HG02970 (cell line): Measurements from ENCODE around the gene COL6A2.

Source experiments
- ATAC-seq: cut with Tn5 transposase; IDR thresholded peaks from one replicate; pipeline ENCODE4 v1.9.1; 2021; ENCODE audit warnings: mild to moderate bottlenecking, moderate library complexity, moderate number of reproducible peaks; ENCODE audit not compliant: unreplicated experiment, low FRiP score

COL6A2 gene

DNA sequence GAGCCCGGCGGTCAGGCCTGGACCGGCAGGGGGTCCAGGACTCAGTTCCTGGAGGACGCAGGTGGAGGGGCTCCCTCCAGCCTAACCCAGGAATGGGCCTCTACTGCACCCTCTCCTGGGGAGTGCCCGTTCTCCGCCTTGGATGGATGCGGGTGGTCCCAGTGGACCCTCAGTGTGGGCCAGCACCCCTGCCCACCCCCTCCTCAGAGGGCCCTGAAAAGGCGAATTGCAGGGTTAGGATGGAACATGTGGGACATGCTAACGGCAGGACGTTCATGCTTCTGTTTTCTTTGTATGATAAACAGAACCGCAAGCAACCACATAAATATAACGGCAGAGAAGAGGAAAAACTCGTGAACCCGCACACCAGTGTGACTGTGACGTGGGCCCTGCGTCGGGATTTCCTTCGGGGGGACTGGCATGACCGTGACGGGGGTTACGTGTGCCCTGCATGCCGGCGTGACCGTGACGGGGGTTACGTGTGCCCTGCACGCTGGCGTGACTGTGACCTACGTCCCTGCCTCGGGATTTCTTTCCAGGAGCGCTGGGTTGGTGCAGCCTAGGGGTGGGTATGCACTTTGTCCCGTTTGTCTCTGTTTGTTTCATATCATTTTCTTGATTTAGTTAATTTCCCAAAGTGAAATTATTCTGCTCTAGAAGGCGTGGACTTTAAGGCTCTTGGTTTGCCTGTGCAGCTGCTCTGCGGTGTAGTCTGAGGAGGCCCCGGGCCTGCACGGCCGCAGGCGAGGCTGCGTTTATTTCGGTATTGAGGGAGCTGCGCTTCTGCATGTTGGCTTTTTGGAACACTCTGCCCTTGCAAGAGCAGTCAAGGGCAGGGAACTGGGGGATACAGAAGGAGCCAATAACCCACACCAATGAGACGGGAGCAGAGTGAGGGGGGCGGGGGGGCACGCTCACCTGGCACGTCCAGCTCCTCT lies 54.3 kb downstream of the COL6A2 start:
- ATAC-seq, result no peak

DNA sequence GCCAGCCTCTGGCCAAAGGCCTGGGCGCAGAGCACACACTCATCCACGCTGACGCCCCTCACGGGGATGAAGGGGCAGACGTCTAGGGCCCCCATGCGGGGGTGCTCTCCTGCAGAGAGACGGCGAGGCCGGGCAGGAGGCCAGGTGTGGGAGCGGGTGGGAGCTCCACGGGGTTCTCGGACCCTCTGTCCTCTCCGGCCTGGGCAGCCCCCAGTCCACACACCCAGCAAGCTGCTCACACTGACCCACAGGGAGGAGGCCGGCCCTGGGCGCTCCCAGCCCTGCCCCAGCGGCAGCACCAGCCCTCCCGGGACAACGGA lies 55.0 kb downstream of the COL6A2 start:
- no peak for ATAC-seq

DNA sequence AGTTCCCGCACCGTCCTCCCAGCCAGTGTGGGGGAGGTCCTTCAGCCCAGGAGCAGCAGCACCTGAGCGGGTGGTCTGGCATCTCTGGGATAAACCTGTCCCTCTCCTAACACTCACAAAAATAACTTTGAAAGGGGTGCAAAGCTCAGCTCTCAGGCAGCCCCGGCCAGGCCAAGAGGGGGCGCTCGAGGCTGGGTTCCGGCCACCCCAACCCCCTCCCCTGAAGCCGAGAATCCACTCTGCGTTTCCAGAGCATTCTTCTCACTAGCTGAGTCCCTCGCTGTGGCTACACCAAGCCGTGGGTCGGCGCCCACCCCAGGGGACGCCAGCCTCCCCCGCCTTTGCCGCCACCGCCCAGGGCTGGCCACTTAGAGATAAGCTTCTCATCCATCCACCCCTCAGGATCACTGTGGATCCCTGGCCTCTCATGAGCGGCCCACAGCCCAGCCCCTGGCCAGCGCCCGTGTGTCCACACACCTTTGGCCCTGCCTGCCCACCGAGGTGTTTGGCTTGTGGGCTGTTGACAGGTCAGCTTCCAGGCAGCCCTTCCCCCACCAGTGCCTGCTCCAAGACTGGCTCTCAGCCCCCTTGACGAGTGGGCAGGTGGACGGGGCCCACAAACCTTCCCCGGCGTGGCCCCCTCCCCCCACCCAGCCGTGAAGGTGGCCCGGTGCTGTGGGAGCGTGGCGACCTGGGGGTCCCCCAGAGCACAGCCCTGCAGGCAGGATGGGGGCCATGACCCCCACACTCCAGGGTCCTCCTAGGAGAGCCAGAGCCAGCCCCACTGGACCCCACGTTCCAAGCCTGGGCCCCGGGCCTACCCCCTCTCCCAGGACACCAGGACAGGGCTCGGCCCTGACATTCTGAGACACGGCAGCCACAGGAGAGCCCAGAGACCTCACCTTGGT lies 55.6 kb downstream of the COL6A2 start:
- ATAC-seq, result no peak

DNA sequence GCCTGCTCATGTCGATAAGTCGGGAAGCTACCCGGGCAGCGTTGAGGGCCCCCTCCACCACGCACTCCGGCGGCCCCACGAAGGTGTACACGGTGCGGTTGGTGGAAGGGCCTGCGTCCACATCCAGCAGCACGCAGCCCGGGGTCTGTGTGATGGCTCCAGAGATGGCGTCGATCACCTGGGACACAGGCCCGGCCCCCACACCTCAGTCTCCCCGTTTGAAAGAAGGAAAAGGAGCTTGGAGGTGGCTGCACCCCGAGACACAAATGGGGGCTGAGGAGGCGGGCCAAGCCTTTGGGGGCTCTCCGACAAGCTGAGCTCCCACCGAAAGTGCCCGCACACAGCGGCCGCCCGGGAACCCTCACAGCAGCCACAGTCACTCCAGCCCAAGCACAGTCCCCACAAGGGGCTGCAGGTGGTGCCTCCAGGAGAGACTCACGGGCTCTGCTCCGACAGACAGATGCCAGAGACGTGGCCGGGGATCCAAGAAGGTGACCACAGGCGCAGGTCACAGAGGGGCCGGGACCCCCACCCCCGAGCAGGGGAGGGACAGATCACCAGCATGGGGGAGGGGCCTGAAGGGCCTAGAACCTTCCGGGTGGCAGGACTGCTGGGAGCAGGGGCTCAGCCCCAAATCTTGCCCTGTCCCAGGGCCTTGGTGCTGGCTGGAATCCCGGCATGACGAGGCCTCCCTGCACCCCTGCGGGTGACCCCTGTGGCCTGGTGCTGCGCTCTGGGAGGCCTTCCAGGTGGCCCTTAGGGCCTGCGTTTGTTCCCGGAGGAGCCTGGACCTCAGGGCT lies 56.4 kb downstream of the COL6A2 start:
- no peak for ATAC-seq

DNA sequence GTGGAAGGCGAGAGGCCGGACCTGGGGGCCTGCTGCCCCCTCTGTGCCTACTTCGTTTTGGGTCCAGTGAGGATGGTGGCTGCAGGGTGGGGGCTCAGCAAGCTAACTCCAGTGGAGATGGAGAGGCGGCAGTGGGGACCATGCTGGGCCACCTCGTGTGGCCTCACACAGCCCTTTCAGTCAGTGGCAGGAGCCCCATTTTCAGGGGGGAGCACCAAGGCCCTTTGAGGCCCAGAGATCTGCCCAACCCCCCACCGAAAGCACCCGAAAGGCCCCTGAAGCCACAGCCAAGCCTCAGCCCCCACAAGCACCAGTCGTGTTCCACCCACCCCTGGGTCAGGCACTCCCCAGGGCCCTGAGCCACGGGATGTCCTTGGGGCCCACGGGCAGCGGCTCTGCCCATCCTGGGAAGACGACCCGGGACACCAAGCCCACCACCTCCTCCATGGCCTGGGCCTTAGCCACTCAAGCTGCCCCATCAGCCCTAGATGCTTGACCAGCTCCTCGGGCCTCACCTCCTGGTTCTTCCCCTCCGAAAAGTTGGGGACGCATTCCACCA lies 57.1 kb downstream of the COL6A2 start:
- no peak for ATAC-seq

DNA sequence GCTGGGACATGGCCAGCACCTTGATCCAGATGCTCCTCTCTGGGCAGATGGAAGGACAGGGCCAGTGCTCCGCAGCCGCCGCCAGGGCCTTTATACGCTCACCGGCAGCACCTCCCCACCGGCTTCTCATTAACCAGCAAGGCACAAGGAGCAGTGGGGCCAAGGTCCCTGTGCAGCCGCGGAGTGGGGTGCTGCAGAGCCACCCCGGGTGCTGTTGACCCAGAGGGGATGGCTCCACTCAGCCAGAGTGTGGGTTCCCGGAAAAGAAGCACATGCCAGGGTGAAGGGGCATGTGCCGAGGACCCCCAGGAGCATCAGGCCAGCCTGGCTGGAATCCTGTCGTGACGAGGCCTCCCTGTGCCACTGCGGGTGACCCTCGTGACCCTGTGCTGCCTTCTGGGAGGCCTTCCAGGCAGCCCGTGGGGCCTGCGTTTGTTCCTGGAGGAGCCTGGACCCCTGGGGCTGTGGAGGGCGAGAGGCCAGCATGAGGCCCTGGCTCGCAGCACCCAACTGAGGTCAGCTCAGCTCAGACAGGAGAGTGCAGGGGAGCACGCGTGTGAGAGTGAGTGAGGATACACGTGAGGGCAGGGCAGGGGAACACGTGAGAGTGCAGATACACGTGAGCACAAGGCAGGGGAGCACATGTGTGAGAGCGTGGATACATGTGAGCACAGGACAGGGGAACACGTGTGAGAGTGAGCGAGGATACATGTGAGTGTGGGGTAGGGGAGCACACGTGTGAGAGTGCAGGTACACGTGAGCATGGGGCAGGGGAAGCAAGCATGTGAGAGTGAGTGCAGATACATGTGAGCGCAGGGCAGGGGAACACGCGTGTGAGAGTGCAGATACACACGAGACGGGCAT lies 57.8 kb downstream of the COL6A2 start, which contains the start of gene FTCD:
TSS of gene FTCD (minus strand) at position 66 of the 864 bp plus-strand sequence. CDS start at position 10, 56 bp downstream.
- no peak for ATAC-seq

DNA sequence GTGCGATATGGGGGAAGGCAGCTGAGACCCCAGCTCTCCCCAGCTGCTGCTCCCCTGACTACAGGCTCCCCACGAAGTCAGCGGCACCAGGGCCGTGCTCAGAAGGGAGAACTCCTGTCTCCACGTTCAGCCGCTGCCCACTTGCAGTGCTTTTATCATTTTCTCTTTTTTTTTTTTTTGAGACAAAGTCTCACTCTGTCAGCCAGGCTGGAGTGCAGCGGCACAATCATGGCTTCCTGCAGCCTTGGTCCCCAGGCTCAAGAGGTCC lies 58.4 kb downstream of the COL6A2 start:
- ATAC-seq, result no peak

DNA sequence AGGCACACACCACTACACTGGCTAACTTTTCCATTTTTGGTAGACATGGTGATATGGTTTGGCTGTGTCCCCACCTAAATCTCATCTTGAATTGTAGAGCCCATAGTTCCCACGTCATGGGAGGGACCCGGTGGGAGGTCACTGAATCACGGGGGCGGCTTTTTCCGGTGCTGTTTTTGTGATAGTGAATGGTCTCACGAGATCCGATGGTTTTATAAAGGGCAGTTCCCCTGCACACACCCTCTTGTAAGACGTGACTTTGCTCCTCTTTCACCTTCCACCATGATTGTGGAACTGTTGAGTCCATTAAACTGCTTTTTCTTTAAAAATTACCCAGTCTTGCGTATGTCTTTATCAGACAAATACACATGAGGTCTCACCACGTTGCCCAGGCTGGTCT lies 58.8 kb downstream of the COL6A2 start:
- no peak for ATAC-seq

DNA sequence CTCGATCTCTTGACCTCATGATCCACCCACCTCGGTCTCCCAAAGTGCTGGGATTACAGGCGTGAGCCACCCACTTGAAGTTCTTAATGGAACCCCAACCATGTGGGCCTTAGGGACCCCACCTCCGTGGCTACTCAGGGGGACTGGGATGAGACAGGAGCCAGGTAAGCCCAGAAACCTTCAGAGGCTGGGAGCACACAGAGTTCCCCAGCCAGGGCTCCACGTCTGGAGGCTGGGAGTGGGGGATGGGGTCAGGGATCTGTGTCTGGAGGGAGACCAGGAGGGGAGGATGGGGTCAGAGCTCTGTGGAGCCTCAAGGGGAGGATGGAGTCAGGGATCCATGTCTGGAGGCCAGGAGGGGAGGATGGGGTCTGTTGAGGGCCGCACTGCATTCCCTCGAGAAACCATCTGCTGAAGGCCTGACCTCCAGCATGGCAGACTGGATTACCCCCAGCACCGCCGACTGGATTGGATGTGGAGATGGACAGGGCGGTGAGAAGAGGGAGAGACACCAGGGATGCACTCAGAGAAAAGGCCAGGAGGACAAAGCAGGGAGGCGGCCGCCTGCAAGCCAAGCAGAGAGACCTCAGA lies 59.6 kb downstream of the COL6A2 start:
- ATAC-seq, result no peak

DNA sequence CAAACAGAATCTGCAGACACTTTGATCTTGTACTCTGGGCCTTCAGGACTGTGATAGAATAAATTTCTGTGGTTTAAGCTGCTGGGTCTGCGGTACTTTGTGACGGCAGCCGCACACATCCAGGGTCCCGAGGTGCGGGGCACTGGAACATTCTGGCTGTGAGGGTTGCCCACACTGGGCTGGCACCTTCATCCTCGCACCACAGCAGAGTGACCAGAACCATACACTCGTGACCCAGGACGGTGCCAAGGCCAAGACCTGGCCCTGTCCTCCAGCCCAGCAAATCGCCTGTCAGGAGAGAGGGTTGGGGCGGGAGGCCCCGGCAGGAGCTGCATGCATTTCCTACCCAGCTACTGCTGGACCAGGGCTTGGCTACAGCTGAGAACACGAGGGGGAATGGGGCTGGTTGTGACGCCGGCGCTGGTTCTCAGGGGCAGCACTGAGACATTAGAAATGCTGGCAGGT lies 60.1 kb downstream of the COL6A2 start:
- no peak for ATAC-seq

DNA sequence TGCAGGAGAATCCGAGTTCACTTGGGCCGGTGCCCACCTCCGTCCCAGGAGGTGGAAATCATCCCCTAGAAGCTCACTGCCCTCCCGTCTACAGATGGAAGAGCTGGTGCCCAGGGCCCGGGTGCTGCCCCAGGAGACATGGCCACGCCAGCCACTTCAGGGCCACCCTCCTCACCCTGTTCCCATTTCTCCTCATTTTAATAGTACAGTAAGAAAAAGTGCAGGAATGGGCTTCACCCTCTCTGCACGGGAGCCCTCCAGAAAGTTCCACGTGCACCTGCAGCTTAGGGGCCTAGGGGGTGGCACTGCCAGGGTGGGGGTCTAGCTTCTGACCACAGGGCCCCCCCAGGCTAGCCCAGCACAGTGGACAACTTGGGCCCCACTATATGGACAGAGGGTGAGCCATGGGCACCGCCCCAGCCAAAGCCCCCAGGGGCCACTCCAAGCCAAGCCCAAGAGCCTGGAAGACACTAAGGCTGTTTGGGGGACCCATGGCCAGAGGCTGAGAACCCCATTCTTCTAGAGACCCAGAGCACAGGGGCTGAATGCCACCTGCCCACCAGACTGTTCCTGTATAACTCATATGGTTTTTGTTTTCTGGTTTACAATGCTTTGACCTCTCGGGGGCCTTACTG lies 60.9 kb downstream of the COL6A2 start:
- ATAC-seq, result no peak

DNA sequence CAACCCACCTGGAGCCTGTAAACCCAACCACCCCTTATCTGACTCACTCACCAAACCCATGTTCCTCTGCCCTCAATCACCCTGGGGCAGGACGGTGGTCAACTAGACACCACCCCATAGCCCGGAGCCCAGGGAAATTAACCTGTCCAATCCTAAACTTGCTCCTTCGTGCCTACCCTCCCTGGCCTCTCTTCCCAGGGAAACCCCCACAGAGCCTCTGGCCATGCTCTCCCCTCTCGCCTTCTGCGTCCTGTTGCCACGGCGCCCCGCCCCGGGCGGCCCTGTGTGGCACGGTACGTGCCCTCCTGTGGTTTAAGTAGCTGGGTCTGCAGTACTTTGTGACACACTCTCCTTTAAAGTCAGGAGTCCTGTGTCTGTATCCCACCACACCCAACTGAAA lies 61.5 kb downstream of the COL6A2 start:
- ATAC-seq, result no peak

DNA sequence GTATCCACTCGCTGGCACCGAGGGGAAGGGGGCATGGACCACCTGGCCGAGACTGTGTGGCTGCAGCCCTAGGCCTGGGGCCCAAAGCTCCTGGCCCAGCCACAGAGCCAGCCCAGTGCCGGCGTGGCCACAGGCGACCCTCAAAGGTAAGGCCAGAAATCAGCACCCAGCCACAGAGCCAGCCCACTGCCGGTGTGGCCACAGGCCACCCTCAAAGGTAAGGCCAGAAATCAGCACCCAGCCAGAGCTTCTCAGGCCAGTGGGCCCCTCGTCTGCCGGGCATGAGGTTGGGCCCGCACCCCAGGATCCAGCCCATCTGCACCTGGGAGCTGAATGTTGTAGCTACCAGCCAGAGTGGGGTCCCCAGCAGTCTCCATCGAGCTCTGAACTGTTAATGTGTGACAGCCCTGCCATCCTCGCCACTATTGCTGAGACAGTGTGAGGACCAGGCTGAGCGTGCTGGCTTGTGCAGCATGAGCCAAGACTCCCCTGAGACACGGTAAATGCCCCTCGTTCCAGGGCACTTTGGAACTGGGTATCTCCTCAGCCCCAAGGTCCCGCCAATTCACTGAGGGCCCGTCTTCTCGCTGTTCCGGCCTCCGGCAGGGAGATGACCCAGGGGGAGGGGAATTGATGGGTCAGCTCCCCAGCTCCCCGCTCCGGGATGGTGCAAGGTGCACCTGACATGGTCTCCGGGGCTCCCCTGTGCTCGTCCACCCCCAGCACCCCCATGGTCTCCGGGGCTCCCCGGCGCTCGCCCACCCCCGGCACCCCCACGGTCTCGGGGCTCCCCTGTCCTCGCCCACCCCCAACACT lies 62.1 kb downstream of the COL6A2 start:
- ATAC-seq, result no peak

DNA sequence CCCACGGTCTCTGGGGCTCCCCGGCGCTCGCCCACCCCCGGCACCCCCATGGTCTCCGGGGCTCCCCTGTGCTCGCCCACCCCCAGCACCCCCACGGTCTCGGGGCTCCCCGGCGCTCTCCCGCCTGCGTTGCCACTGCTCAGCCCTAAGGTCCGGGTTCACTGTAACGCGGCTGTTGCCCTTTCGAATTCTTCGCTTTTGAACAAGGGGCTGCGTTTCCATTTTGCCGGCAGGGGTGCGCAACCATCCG lies 62.7 kb downstream of the COL6A2 start:
- no peak for ATAC-seq

DNA sequence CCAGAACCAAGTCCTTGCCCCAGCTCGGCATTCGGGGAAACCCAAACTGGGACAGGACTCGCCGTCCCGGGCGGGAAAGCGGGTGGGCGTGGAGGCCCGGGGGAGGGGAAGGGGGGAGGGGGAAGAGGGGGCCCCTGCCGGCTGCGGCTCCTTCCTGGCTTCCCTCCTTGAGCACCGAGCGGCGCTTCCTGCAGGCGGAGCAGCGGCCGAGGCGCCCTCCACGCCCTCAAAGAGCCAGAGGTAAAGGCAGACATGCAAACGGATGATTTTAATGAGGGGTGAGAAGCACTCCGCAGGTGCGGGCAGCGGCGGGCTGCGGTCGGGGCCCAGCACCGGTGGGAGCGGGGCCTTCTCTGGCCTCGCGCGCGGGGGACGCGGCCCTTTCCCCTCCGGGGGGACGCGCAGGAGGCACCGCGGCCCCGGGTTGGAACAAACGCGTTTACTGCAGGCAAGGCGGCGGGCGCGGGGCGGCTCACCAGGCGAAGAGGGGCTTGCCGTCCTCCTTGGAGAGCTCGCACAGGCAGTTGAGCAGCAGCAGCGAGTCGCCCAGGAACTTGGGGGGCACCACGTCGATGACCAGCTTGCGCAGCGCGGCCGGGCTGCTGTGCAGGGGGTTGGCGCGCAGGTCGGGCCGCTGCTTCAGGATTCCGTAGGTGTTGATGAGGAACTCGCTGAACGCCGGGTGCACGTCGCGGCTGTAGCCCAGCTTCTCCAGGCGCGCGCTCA lies 63.2 kb downstream of the COL6A2 start:
- ATAC-seq, result no peak

DNA sequence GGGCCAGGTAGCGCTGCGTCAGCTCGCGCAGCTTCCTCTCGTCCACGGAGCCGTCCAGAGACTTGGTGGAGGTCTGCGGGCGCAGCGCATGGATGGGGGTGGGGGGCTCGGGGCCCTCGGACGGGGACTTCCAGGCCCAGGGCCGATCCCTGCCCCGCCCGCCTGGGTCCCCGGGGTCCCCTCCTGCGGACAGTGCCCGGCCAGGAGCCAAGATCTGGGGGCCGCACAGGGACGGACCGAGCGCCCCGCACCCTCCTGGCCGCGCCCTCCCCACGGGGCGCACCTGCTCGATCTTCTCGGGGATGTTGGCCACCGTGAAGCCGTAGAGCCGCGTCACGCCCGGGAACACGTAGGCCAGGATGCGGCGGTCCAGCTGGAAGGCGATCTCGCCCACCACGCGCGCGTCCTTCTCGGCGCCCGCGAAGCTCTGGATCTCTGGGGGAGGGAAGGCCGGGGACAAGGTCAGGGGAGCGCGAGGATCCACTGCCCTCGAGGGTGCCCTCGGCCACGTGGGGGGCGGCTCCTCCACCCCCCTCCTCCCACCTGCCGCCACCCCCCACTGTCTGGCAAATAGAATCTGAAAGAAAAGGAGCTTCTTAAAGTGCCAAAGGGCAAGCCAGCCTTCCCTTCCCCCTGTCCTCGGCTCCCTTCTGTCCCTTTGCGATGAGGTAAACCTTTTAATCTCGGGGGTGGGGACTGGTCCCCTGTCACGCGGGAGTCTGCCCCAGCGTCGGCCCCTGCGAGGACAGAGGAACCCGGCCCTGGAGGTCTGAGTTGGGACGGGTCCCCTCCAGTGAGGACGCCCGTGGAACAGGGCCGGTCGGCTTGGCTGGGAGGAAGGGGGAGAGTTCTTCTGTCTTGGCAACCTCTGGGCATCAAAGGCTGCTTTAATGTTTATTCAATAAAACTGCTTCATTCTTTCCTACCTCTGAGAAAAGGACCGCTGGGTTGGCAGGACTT lies 64.0 kb downstream of the COL6A2 start:
- ATAC-seq, result no peak
